Measurements from ENCODE around the gene KRTAP10-10. TPM values are rescaled to one million over a fixed set of nuclear protein-coding genes. Genes with fewer than 3 reads are reported as not detected.

KRTAP10-10 gene
- total and polyA plus RNA-seq, 10 donors, result not detected

GRCh38 chr21:44667612-44668011 lies 30.5 kb downstream of the KRTAP10-10 start:
- Histone ChIP-seq H3K4me1 (no peaks in the 10 kb centered on the region), H3K27me3 (replicated peaks in 1 of 7) (peaks cover 0 to 8% (median 0%) of the 10 kb centered on the region in 7 donors), H3K36me3 (no peaks in the 10 kb centered on the region), H3K4me3 (no peak overlapping the region), H3K27ac (no peak overlapping the region), H3K9me3 (peaks cover 3 to 61% (median 34%) of the 10 kb centered on the region in 8 donors)
- no peak for DNase-seq
- intact Hi-C loops (cut with DNase I; ENCODE audit: low total_unique reads), result no loop called here
- TF ChIP-seq CTCF (IDR thresholded peaks at IDR 0.05 in 8 of 11, conservative IDR thresholded peaks at IDR 0.05 in 3 of 11) (no peak), POLR2AphosphoS5 (IDR thresholded peaks at IDR 0.05) (no peak)
- 52 to 91% (median 77%) methylated on average over 1 of the region's 1 CpG for WGBS, 5 donors

GRCh38 chr21:44670642-44671432 lies 33.7 kb downstream of the KRTAP10-10 start:
- H3K4me1 ChIP-seq, result no peaks in the 10 kb centered on the region
- WGBS, 5 donors, result 53 to 86% (median 77%) methylated on average over 2 to 3 of the region's 3 CpGs
- H3K4me3 ChIP-seq, result no peak overlapping the region
- no peak for DNase-seq
- H3K27ac ChIP-seq, result no peak overlapping the region
- H3K27me3 ChIP-seq (replicated peaks in 1 of 7), result peaks cover 0 to 8% (median 0%) of the 10 kb centered on the region in 7 donors
- TF ChIP-seq POLR2AphosphoS5 (IDR thresholded peaks at IDR 0.05), result no peak
- TF ChIP-seq CTCF (IDR thresholded peaks at IDR 0.05 in 8 of 11, conservative IDR thresholded peaks at IDR 0.05 in 3 of 11), result no peak
- no peak for TF ChIP-seq POLR2A (IDR thresholded peaks at IDR 0.05)
- peaks cover 3 to 56% (median 41%) of the 10 kb centered on the region in 8 donors for H3K9me3 ChIP-seq
- no peaks in the 10 kb centered on the region for H3K36me3 ChIP-seq
- intact Hi-C loops (cut with DNase I; ENCODE audit: low total_unique reads), result no loop called here

GRCh38 chr21:44671911-44672310 lies 34.8 kb downstream of the KRTAP10-10 start:
- intact Hi-C loops (cut with DNase I; ENCODE audit: low total_unique reads), result no loop called here
- no peaks in the 10 kb centered on the region for H3K4me1 ChIP-seq
- TF ChIP-seq CTCF (IDR thresholded peaks at IDR 0.05 in 8 of 11, conservative IDR thresholded peaks at IDR 0.05 in 3 of 11) (no peak), POLR2A (IDR thresholded peaks at IDR 0.05) (no peak), POLR2AphosphoS5 (IDR thresholded peaks at IDR 0.05) (no peak)
- H3K9me3 ChIP-seq, result peaks cover 3 to 56% (median 41%) of the 10 kb centered on the region in 8 donors
- no peak overlapping the region for H3K4me3 ChIP-seq
- H3K27me3 ChIP-seq (replicated peaks in 1 of 7), result peaks cover 0 to 6% (median 0%) of the 10 kb centered on the region in 7 donors
- DNase-seq, result no peak
- H3K36me3 ChIP-seq, result no peaks in the 10 kb centered on the region
- H3K27ac ChIP-seq, result no peak overlapping the region
- WGBS, 5 donors, result 79 to 100% (median 91%) methylated on average over 1 of the region's 1 CpG

GRCh38 chr21:44677881-44678280 lies 40.7 kb downstream of the KRTAP10-10 start:
- Histone ChIP-seq H3K36me3 (no peaks in the 10 kb centered on the region), H3K27ac (no peak overlapping the region), H3K4me1 (no peaks in the 10 kb centered on the region), H3K9me3 (peaks cover 0 to 15% (median 12%) of the 10 kb centered on the region in 8 donors), H3K4me3 (no peak overlapping the region), H3K27me3 (replicated peaks in 1 of 7) (peaks cover 0 to 5% (median 0%) of the 10 kb centered on the region in 7 donors)
- TF ChIP-seq POLR2A (IDR thresholded peaks at IDR 0.05) (no peak), POLR2AphosphoS5 (IDR thresholded peaks at IDR 0.05) (no peak), CTCF (IDR thresholded peaks at IDR 0.05 in 8 of 11, conservative IDR thresholded peaks at IDR 0.05 in 3 of 11) (no peak)
- intact Hi-C loops (cut with DNase I; ENCODE audit: low total_unique reads), result no loop called here
- DNase-seq, result no peak
- 91 to 98% (median 93%) methylated on average over 9 to 13 of the region's 13 CpGs for WGBS, 5 donors
